Naive thymus-derived CD4-positive, alpha-beta T cell (primary cell): Measurements from ENCODE around the gene TESK2. TPM values are rescaled to one million over a fixed set of nuclear protein-coding genes. Genes with fewer than 3 reads are reported as not detected.
A peak's percentile ranks its signal among the peaks of the same experiment; 100 is the strongest.
"Not testable (repeated sequence)": the region's sequence is repeated elsewhere in the genome, so short reads cannot be mapped to it uniquely, and the experiment has no call there.

Experiments used
- ATAC-seq: fragments of 150-1000 bp; cut with Tn5 transposase; 2 replicates; pipeline ENCODE4 v1.10.0; 2021; ENCODE audit warnings: mild to moderate bottlenecking, moderate library complexity
- CTCF ChIA-PET: fragments of 350-600 bp; sonication (Branson Sonifier 250); formaldehyde crosslinking; loops from one replicate; lab custom pipeline; 2021; ENCODE audit warnings: antibody characterized with exemption; lab: Charles Lee
- POLR2A ChIA-PET: fragments of 350-600 bp; sonication (Branson Sonifier 250); formaldehyde crosslinking; loops from one replicate; lab custom pipeline; 2021; ENCODE audit warnings: antibody characterized with exemption, inconsistent platforms; lab: Charles Lee
- DNase-seq, 9 donors: peaks; one replicate each; pipeline versions ENCODE4 v3.0.0 to v3.0.0-alpha.2; 2020 to 2022; ENCODE audit warnings: mixed read lengths in 1 of 9
- H3K27ac ChIP-seq: one replicate; pipeline ENCODE4 v1.7.0; 2013; ENCODE audit warnings: mild to moderate bottlenecking, low read depth, low read length, moderate library complexity
- H3K27me3 ChIP-seq, 2 donors: one replicate each; pipeline ENCODE4 v1.7.0; 2013; ENCODE audit warnings: low read length in 2 of 2, mild to moderate bottlenecking in 2 of 2, moderate library complexity in 2 of 2; ENCODE audit not compliant: control insufficient read depth in 2 of 2, insufficient read depth in 2 of 2
- H3K36me3 ChIP-seq, 3 experiments: 1 replicate in 2 of 3; 2 replicates in 1 of 3; pipeline ENCODE4 v1.7.0; 2013; ENCODE audit warnings: low read length in 3 of 3, mild to moderate bottlenecking in 3 of 3, moderate library complexity in 1 of 3; ENCODE audit not compliant: insufficient read depth in 3 of 3, control insufficient read depth in 2 of 3
- H3K4me1 ChIP-seq, 2 donors: one replicate each; pipeline ENCODE4 v1.7.0; 2013; ENCODE audit warnings: low read length in 2 of 2, mild to moderate bottlenecking in 2 of 2, moderate library complexity in 1 of 2; ENCODE audit not compliant: control insufficient read depth in 2 of 2, insufficient read depth in 2 of 2
- H3K4me3 ChIP-seq: 2 replicates; pipeline ENCODE4 v1.7.0; 2013; ENCODE audit warnings: mild to moderate bottlenecking, low read length
- H3K9me3 ChIP-seq, 3 experiments: 1 replicate in 2 of 3; 2 replicates in 1 of 3; pipeline ENCODE4 v1.7.0; 2013; ENCODE audit warnings: low read length in 3 of 3; ENCODE audit not compliant: control insufficient read depth in 2 of 3
- H3K27ac Mint-ChIP-seq, 9 donors: one replicate each; pipeline ENCODE4 v1.8.0; 2020 to 2022; ENCODE audit warnings: mixed read lengths in 9 of 9, mild to moderate bottlenecking in 8 of 9, moderate library complexity in 5 of 9, inconsistent platforms in 2 of 9
- H3K27me3 Mint-ChIP-seq, 5 donors: one replicate each; pipeline ENCODE4 v1.8.0; 2021 to 2022; ENCODE audit warnings: mixed read lengths in 5 of 5, mild to moderate bottlenecking in 1 of 5
- H3K36me3 Mint-ChIP-seq, 5 donors: one replicate each; pipeline ENCODE4 v1.8.0; 2020 to 2022; ENCODE audit warnings: mixed read lengths in 5 of 5, mild to moderate bottlenecking in 3 of 5, inconsistent platforms in 1 of 5
- H3K4me1 Mint-ChIP-seq, 7 donors: one replicate each; pipeline ENCODE4 v1.8.0; 2020 to 2022; ENCODE audit warnings: mixed read lengths in 7 of 7, mild to moderate bottlenecking in 3 of 7, inconsistent platforms in 1 of 7
- H3K4me3 Mint-ChIP-seq, 10 donors: one replicate each; pipeline ENCODE4 v1.8.0; 2020 to 2022; ENCODE audit warnings: mild to moderate bottlenecking in 10 of 10, mixed read lengths in 10 of 10, moderate library complexity in 6 of 10, inconsistent platforms in 2 of 10
- H3K9me3 Mint-ChIP-seq, 11 donors: one replicate each; pipeline ENCODE4 v1.8.0; 2020 to 2022; ENCODE audit warnings: mixed read lengths in 11 of 11, mild to moderate bottlenecking in 4 of 11, inconsistent platforms in 1 of 11, moderate library complexity in 1 of 11
- intact Hi-C, 2 donors: fragments of 100-400 bp; cut with micrococcal nuclease; formaldehyde crosslinking; loops; one replicate each; pipeline ENCODE4 v1.15.1; 2023
- polyA plus RNA-seq, 2 donors: library from polyadenylated mRNA; unstranded; fragments of 300-500 nt; fragmentation: Illumina TruSeq; gene quantifications; one replicate each; pipeline ENCODE4 v1.2.3, GENCODE V29; 2021
- total RNA-seq, 6 experiments: library from RNA in 5 of 6; stranded (reverse) in 5 of 6; gene quantifications; 1 replicate in 5 of 6; 2 replicates in 1 of 6; pipeline ENCODE4 v1.2.3 and lab custom pipeline; 2021 to 2026

The TESK2 gene
- total and polyA plus RNA-seq, 7 experiments from 2014 or later, result 3.3 to 8.9 (median 6.4) TPM

GRCh38 chr1:45395582-45395981 is 95.4 kb downstream of the TESK2 start:
- no peak overlapping the region for H3K4me3 Mint-ChIP-seq
- H3K9me3 Mint-ChIP-seq, result no peaks in the 10 kb centered on the region
- Histone ChIP-seq H3K4me3 (no peak overlapping the region), H3K27ac (no peak overlapping the region), H3K9me3 (no peaks in the 10 kb centered on the region), H3K4me1 (no peaks in the 10 kb centered on the region), H3K27me3 (no peaks in the 10 kb centered on the region), H3K36me3 (no peaks in the 10 kb centered on the region)
- intact Hi-C loops, result no loop called here
- CTCF ChIA-PET, result no interaction called here
- no peak overlapping the region for H3K27ac Mint-ChIP-seq
- H3K4me1 Mint-ChIP-seq, result peaks cover 0 to 8% (median 4%) of the 10 kb centered on the region in 7 donors
- H3K27me3 Mint-ChIP-seq, result no peaks in the 10 kb centered on the region
- ATAC-seq (no peak), DNase-seq (no peak)
- POLR2A ChIA-PET, result interaction anchor here (0.6 to 1.0 kb wide), 3 partner anchors 26 to 107 kb away, joined by 3 to 4 read pairs (median 4); no protein-coding TSS in a partner anchor
- peaks cover 0 to 8% (median 4%) of the 10 kb centered on the region in 5 donors for H3K36me3 Mint-ChIP-seq

- DNase-seq (no peak), ATAC-seq (no peak)
- Mint-ChIP-seq H3K27me3 (no peaks in the 10 kb centered on the region), H3K4me3 (no peak overlapping the region), H3K36me3 (peaks cover 0 to 7% (median 3%) of the 10 kb centered on the region in 5 donors), H3K4me1 (peaks cover 0 to 8% (median 4%) of the 10 kb centered on the region in 7 donors), H3K27ac (no peak overlapping the region), H3K9me3 (no peaks in the 10 kb centered on the region)
- ChIA-PET CTCF (no interaction called here), POLR2A (interaction anchor here (0.6 to 1.0 kb wide), 2 partner anchors 27 to 54 kb away, joined by 3 to 4 read pairs; no protein-coding TSS in a partner anchor)
- Histone ChIP-seq H3K4me1 (no peaks in the 10 kb centered on the region), H3K27ac (no peak overlapping the region), H3K36me3 (no peaks in the 10 kb centered on the region), H3K9me3 (no peaks in the 10 kb centered on the region), H3K4me3 (no peak overlapping the region), H3K27me3 (no peaks in the 10 kb centered on the region)
- intact Hi-C loops, result no loop called here
Measured at GRCh38 chr1:45395051-45395450, 95.9 kb downstream of the TESK2 start.

GRCh38 chr1:45394342-45394741 is 96.6 kb downstream of the TESK2 start:
- H3K27ac Mint-ChIP-seq, result no peak overlapping the region
- Histone ChIP-seq H3K4me3 (no peak overlapping the region), H3K9me3 (no peaks in the 10 kb centered on the region), H3K4me1 (no peaks in the 10 kb centered on the region), H3K27ac (no peak overlapping the region), H3K36me3 (no peaks in the 10 kb centered on the region), H3K27me3 (no peaks in the 10 kb centered on the region)
- DNase-seq (no peak), ATAC-seq (peak; percentile 52)
- ChIA-PET POLR2A (no interaction called here), CTCF (no interaction called here)
- peaks cover 0 to 4% (median 0%) of the 10 kb centered on the region in 5 donors for H3K36me3 Mint-ChIP-seq
- no peaks in the 10 kb centered on the region for H3K27me3 Mint-ChIP-seq
- intact Hi-C loops, result no loop called here
- no peak overlapping the region for H3K4me3 Mint-ChIP-seq
- peaks cover 0 to 8% (median 4%) of the 10 kb centered on the region in 7 donors for H3K4me1 Mint-ChIP-seq
- H3K9me3 Mint-ChIP-seq, result no peaks in the 10 kb centered on the region

GRCh38 chr1:45393718-45394302 is 97.2 kb downstream of the TESK2 start:
- Histone ChIP-seq H3K27ac (no peak overlapping the region), H3K27me3 (no peaks in the 10 kb centered on the region), H3K4me1 (no peaks in the 10 kb centered on the region), H3K36me3 (no peaks in the 10 kb centered on the region), H3K4me3 (no peak overlapping the region), H3K9me3 (no peaks in the 10 kb centered on the region)
- POLR2A ChIA-PET, result no interaction called here
- Mint-ChIP-seq H3K4me1 (peaks cover 0 to 8% (median 4%) of the 10 kb centered on the region in 7 donors), H3K9me3 (no peaks in the 10 kb centered on the region), H3K27me3 (no peaks in the 10 kb centered on the region), H3K4me3 (no peak overlapping the region), H3K27ac (no peak overlapping the region), H3K36me3 (peaks cover 0 to 4% (median 0%) of the 10 kb centered on the region in 5 donors)
- intact Hi-C loops, result no loop called here
- ATAC-seq (peak; percentile 89), DNase-seq (no peak)
- CTCF ChIA-PET, result no interaction called here

GRCh38 chr1:45386219-45386618 is 104.7 kb downstream of the TESK2 start:
- CTCF ChIA-PET, result interaction anchor here (0.7 kb wide), 1 partner anchor 20 kb away, joined by 3 read pairs; no protein-coding TSS in a partner anchor
- peaks cover 0 to 14% (median 4%) of the 10 kb centered on the region in 5 donors for H3K36me3 Mint-ChIP-seq
- H3K4me1 Mint-ChIP-seq, result no peaks in the 10 kb centered on the region

GRCh38 chr1:45385302-45385701 is 105.7 kb downstream of the TESK2 start:
- Mint-ChIP-seq H3K4me1 (no peaks in the 10 kb centered on the region), H3K36me3 (peaks cover 0 to 14% (median 4%) of the 10 kb centered on the region in 5 donors), H3K27ac (peak overlapping the region in 1 of 9 donors; percentile 12), H3K9me3 (no peaks in the 10 kb centered on the region), H3K27me3 (no peaks in the 10 kb centered on the region), H3K4me3 (no peak overlapping the region)
- intact Hi-C loops, result no loop called here
- DNase-seq (no peak), ATAC-seq (no peak)
- H3K9me3 ChIP-seq, result no peaks in the 10 kb centered on the region
- no peak overlapping the region for H3K4me3 ChIP-seq
- POLR2A ChIA-PET, result no interaction called here
- CTCF ChIA-PET, result interaction anchor here (0.9 kb wide), 1 partner anchor 10 kb away, joined by 4 read pairs; no protein-coding TSS in a partner anchor
- H3K36me3 ChIP-seq, result no peaks in the 10 kb centered on the region
- H3K27ac ChIP-seq, result no peak overlapping the region
- H3K27me3 ChIP-seq, result no peaks in the 10 kb centered on the region
- no peaks in the 10 kb centered on the region for H3K4me1 ChIP-seq

More at GRCh38 chr1:45386219-45386618, 104.7 kb downstream of the TESK2 start:
- POLR2A ChIA-PET, result no interaction called here
- DNase-seq (no peak), ATAC-seq (no peak)
- H3K27me3 ChIP-seq, result no peaks in the 10 kb centered on the region
- no peaks in the 10 kb centered on the region for H3K36me3 ChIP-seq
- H3K27ac ChIP-seq, result no peak overlapping the region
- H3K27ac Mint-ChIP-seq, result no peak overlapping the region
- no peaks in the 10 kb centered on the region for H3K4me1 ChIP-seq
- H3K9me3 Mint-ChIP-seq, result no peaks in the 10 kb centered on the region
- no peak overlapping the region for H3K4me3 ChIP-seq
- no peak overlapping the region for H3K4me3 Mint-ChIP-seq
- H3K9me3 ChIP-seq, result no peaks in the 10 kb centered on the region
- no peaks in the 10 kb centered on the region for H3K27me3 Mint-ChIP-seq
- intact Hi-C loops, result no loop called here

GRCh38 chr1:45384213-45384612 is 106.8 kb downstream of the TESK2 start:
- H3K9me3 Mint-ChIP-seq, intact Hi-C loops, POLR2A ChIA-PET, DNase-seq, ATAC-seq, H3K4me1 ChIP-seq, H3K4me1 Mint-ChIP-seq, H3K4me3 ChIP-seq, H3K4me3 Mint-ChIP-seq, H3K36me3 ChIP-seq, H3K27me3 Mint-ChIP-seq, H3K9me3 ChIP-seq, H3K27me3 ChIP-seq, H3K27ac ChIP-seq: not testable (repeated sequence)
- Mint-ChIP-seq H3K36me3 (peaks cover 0 to 14% (median 4%) of the 10 kb centered on the region in 5 donors), H3K27ac (peak overlapping the region in 1 of 9 donors; percentile 41)
- CTCF ChIA-PET, result interaction anchor here (0.8 kb wide), 1 partner anchor 217 kb away, joined by 3 read pairs; no protein-coding TSS in a partner anchor
